ENCODE measurements around the gene MANBA.

MANBA gene

GRCh38 chr4:102760645-102761295, at the start of gene MANBA:
Gene MANBA (minus strand): TSS chr4:102760968. CDS start chr4:102760894, 74 bp downstream.
- Mint-ChIP-seq H3K4me1 (ENCODE audit: low read depth) (peaks cover 38% of the 10 kb centered on the region), H3K36me3 (no peaks in the 10 kb centered on the region), H3K4me3 (peak within 1 kb of the TSS; percentile 96), H3K27ac (peak within 1 kb of the TSS; percentile 91), H3K9me3 (ENCODE audit: low read depth) (no peaks in the 10 kb centered on the region), H3K27me3 (peaks cover 2% of the 10 kb centered on the region)

- Mint-ChIP-seq H3K9me3 (ENCODE audit: low read depth) (no peaks in the 10 kb centered on the region), H3K27ac (peak overlapping the region; percentile 87), H3K4me1 (ENCODE audit: low read depth) (peaks cover 92% of the 10 kb centered on the region), H3K4me3 (peak overlapping the region; percentile 54), H3K27me3 (no peaks in the 10 kb centered on the region), H3K36me3 (peaks cover 25% of the 10 kb centered on the region)
These were observed 48.9 kb upstream of the MANBA start for GRCh38 chr4:102809691-102810090.

GRCh38 chr4:102809190-102809589, 48.4 kb upstream of the MANBA start:
- H3K27ac Mint-ChIP-seq: peak overlapping the region; percentile 87
- peaks cover 90% of the 10 kb centered on the region for H3K4me1 Mint-ChIP-seq (ENCODE audit: low read depth)
- no peaks in the 10 kb centered on the region for H3K27me3 Mint-ChIP-seq
- peaks cover 22% of the 10 kb centered on the region for H3K36me3 Mint-ChIP-seq
- peak overlapping the region; percentile 47 for H3K4me3 Mint-ChIP-seq
- H3K9me3 Mint-ChIP-seq (ENCODE audit: low read depth): no peaks in the 10 kb centered on the region

GRCh38 chr4:102808009-102808408, 47.2 kb upstream of the MANBA start:
- Mint-ChIP-seq H3K27ac (no peak overlapping the region), H3K36me3 (peaks cover 14% of the 10 kb centered on the region), H3K4me1 (ENCODE audit: low read depth) (peaks cover 86% of the 10 kb centered on the region)

GRCh38 chr4:102807345-102807744, 46.6 kb upstream of the MANBA start:
- peaks cover 14% of the 10 kb centered on the region for H3K36me3 Mint-ChIP-seq
- H3K4me3 Mint-ChIP-seq: no peak overlapping the region
- H3K27me3 Mint-ChIP-seq: no peaks in the 10 kb centered on the region
- no peak overlapping the region for H3K27ac Mint-ChIP-seq
- H3K4me1 Mint-ChIP-seq (ENCODE audit: low read depth): peaks cover 83% of the 10 kb centered on the region
- no peaks in the 10 kb centered on the region for H3K9me3 Mint-ChIP-seq (ENCODE audit: low read depth)

More at GRCh38 chr4:102808009-102808408, 47.2 kb upstream of the MANBA start:
- no peaks in the 10 kb centered on the region for H3K9me3 Mint-ChIP-seq (ENCODE audit: low read depth)
- no peak overlapping the region for H3K4me3 Mint-ChIP-seq
- no peaks in the 10 kb centered on the region for H3K27me3 Mint-ChIP-seq

GRCh38 chr4:102799816-102800215, 39.0 kb upstream of the MANBA start:
- Mint-ChIP-seq H3K4me1 (ENCODE audit: low read depth) (peaks cover 35% of the 10 kb centered on the region), H3K9me3 (ENCODE audit: low read depth) (no peaks in the 10 kb centered on the region), H3K4me3 (no peak overlapping the region), H3K27me3 (no peaks in the 10 kb centered on the region), H3K36me3 (peaks cover 19% of the 10 kb centered on the region), H3K27ac (peak overlapping the region; percentile 34)

GRCh38 chr4:102794999-102795398, 34.2 kb upstream of the MANBA start:
- Mint-ChIP-seq H3K4me1 (ENCODE audit: low read depth) (peaks cover 25% of the 10 kb centered on the region), H3K36me3 (peaks cover 43% of the 10 kb centered on the region), H3K27ac (peak overlapping the region; percentile 54)

GRCh38 chr4:102792361-102792936, 31.7 kb upstream of the MANBA start:
- Mint-ChIP-seq H3K4me1 (ENCODE audit: low read depth) (peaks cover 33% of the 10 kb centered on the region), H3K27ac (peak overlapping the region; percentile 68)

More at GRCh38 chr4:102794999-102795398, 34.2 kb upstream of the MANBA start:
- no peaks in the 10 kb centered on the region for H3K27me3 Mint-ChIP-seq
- no peak overlapping the region for H3K4me3 Mint-ChIP-seq
- H3K9me3 Mint-ChIP-seq (ENCODE audit: low read depth): peaks cover 17% of the 10 kb centered on the region

GRCh38 chr4:102791318-102791835, 30.6 kb upstream of the MANBA start:
- H3K36me3 Mint-ChIP-seq: peaks cover 37% of the 10 kb centered on the region
- peaks cover 33% of the 10 kb centered on the region for H3K4me1 Mint-ChIP-seq (ENCODE audit: low read depth)
- no peaks in the 10 kb centered on the region for H3K27me3 Mint-ChIP-seq
- H3K27ac Mint-ChIP-seq: peak overlapping the region; percentile 50
- H3K4me3 Mint-ChIP-seq: no peak overlapping the region
- H3K9me3 Mint-ChIP-seq (ENCODE audit: low read depth): peaks cover 31% of the 10 kb centered on the region

More at GRCh38 chr4:102792361-102792936, 31.7 kb upstream of the MANBA start:
- Mint-ChIP-seq H3K9me3 (ENCODE audit: low read depth) (peaks cover 29% of the 10 kb centered on the region), H3K27me3 (no peaks in the 10 kb centered on the region), H3K36me3 (peaks cover 42% of the 10 kb centered on the region), H3K4me3 (no peak overlapping the region)

- peaks cover 31% of the 10 kb centered on the region for H3K9me3 Mint-ChIP-seq (ENCODE audit: low read depth)
- peak overlapping the region; percentile 73 for H3K27ac Mint-ChIP-seq
- H3K36me3 Mint-ChIP-seq: peaks cover 19% of the 10 kb centered on the region
- no peaks in the 10 kb centered on the region for H3K27me3 Mint-ChIP-seq
- peaks cover 29% of the 10 kb centered on the region for H3K4me1 Mint-ChIP-seq (ENCODE audit: low read depth)
- no peak overlapping the region for H3K4me3 Mint-ChIP-seq
These were observed 28.5 kb upstream of the MANBA start for GRCh38 chr4:102789317-102789717.

- no peak overlapping the region for H3K4me3 Mint-ChIP-seq
- H3K27me3 Mint-ChIP-seq: no peaks in the 10 kb centered on the region
- no peak overlapping the region for H3K27ac Mint-ChIP-seq
- peaks cover 11% of the 10 kb centered on the region for H3K36me3 Mint-ChIP-seq
- H3K4me1 Mint-ChIP-seq (ENCODE audit: low read depth): peaks cover 29% of the 10 kb centered on the region
- peaks cover 25% of the 10 kb centered on the region for H3K9me3 Mint-ChIP-seq (ENCODE audit: low read depth)
These were observed 27.2 kb upstream of the MANBA start for GRCh38 chr4:102787944-102788343.

- Mint-ChIP-seq H3K9me3 (ENCODE audit: low read depth) (peaks cover 20% of the 10 kb centered on the region), H3K36me3 (peaks cover 6% of the 10 kb centered on the region), H3K4me1 (ENCODE audit: low read depth) (peaks cover 24% of the 10 kb centered on the region), H3K27ac (peak overlapping the region; percentile 35), H3K27me3 (no peaks in the 10 kb centered on the region), H3K4me3 (no peak overlapping the region)
These were observed 26.5 kb upstream of the MANBA start for GRCh38 chr4:102787096-102787881.

GRCh38 chr4:102786279-102786678, 25.5 kb upstream of the MANBA start:
- peaks cover 17% of the 10 kb centered on the region for H3K9me3 Mint-ChIP-seq (ENCODE audit: low read depth)
- H3K4me3 Mint-ChIP-seq: no peak overlapping the region
- no peak overlapping the region for H3K27ac Mint-ChIP-seq
- H3K27me3 Mint-ChIP-seq: no peaks in the 10 kb centered on the region
- peaks cover 20% of the 10 kb centered on the region for H3K4me1 Mint-ChIP-seq (ENCODE audit: low read depth)
- peaks cover 2% of the 10 kb centered on the region for H3K36me3 Mint-ChIP-seq

- Mint-ChIP-seq H3K27me3 (no peaks in the 10 kb centered on the region), H3K27ac (no peak overlapping the region)
These were observed 22.2 kb upstream of the MANBA start for GRCh38 chr4:102783006-102783405.

GRCh38 chr4:102781570-102781969, 20.8 kb upstream of the MANBA start:
- no peaks in the 10 kb centered on the region for H3K9me3 Mint-ChIP-seq (ENCODE audit: low read depth)
- H3K4me1 Mint-ChIP-seq (ENCODE audit: low read depth): no peaks in the 10 kb centered on the region
- no peak overlapping the region for H3K4me3 Mint-ChIP-seq
- H3K27me3 Mint-ChIP-seq: no peaks in the 10 kb centered on the region
- H3K27ac Mint-ChIP-seq: no peak overlapping the region
- no peaks in the 10 kb centered on the region for H3K36me3 Mint-ChIP-seq

More at GRCh38 chr4:102783006-102783405, 22.2 kb upstream of the MANBA start:
- Mint-ChIP-seq H3K4me1 (ENCODE audit: low read depth) (peaks cover 4% of the 10 kb centered on the region), H3K4me3 (no peak overlapping the region), H3K36me3 (no peaks in the 10 kb centered on the region), H3K9me3 (ENCODE audit: low read depth) (peaks cover 3% of the 10 kb centered on the region)
